Tibial nerve (tissue), 4 donors: Measurements from ENCODE around the gene LPXN. TPM values are rescaled to one million over a fixed set of nuclear protein-coding genes. Genes with fewer than 3 reads are reported as not detected.

Experiments
- DNase-seq, 2 donors: peaks; one replicate each; pipeline ENCODE4 v3.0.0-alpha.2; 2019; ENCODE audit warnings: low spot score in 2 of 2
- H3K27ac ChIP-seq, 4 donors: fragments of 200-600 bp; sonication (generic) in 3 of 4; one replicate each; pipeline ENCODE4 v1.5.1; 2017 to 2019; ENCODE audit warnings: mild to moderate bottlenecking in 1 of 4
- H3K27me3 ChIP-seq, 2 donors: fragments of 200-600 bp; sonication (generic) in 1 of 2; one replicate each; pipeline versions ENCODE4 v1.5.1 to v1.6.0; 2017 to 2019
- H3K36me3 ChIP-seq, 3 donors: fragments of 200-600 bp; sonication (generic); one replicate each; pipeline ENCODE4 v1.5.1; 2018 to 2019
- H3K4me1 ChIP-seq, 4 donors: fragments of 200-600 bp; sonication (generic) in 3 of 4; one replicate each; pipeline ENCODE4 v1.5.1; 2017 to 2019
- H3K4me3 ChIP-seq, 4 donors: fragments of 200-600 bp; sonication (generic) in 3 of 4; one replicate each; pipeline ENCODE4 v1.5.1; 2017 to 2019; ENCODE audit warnings: mild to moderate bottlenecking in 1 of 4, moderate library complexity in 1 of 4
- H3K9me3 ChIP-seq, 4 donors: fragments of 200-600 bp; sonication (generic) in 3 of 4; one replicate each; pipeline ENCODE4 v1.5.1; 2017 to 2019
- EP300 ChIP-seq, 2 donors: sonication (generic); formaldehyde crosslinking; IDR thresholded peaks; one replicate each; pipeline ENCODE4 v1.6.1; 2017; ENCODE audit warnings: antibody characterized with exemption in 2 of 2, mild to moderate bottlenecking in 1 of 2
- POLR2A ChIP-seq, 2 donors: fragments of 450-650 bp; IDR thresholded peaks; one replicate each; pipeline ENCODE4 v1.6.1; 2017; ENCODE audit warnings: antibody characterized with exemption in 2 of 2, mild to moderate bottlenecking in 2 of 2, moderate library complexity in 2 of 2
- WGBS, 2 donors: methylation state at CpG; one replicate each; pipeline ENCODE4 v1.1.5; 2018; 5-methylcytosine and 5-hydroxymethylcytosine counted together
- total RNA-seq, 4 donors: library from RNA; depleted of rRNA; stranded (reverse); fragments of >200 nt; gene quantifications; one replicate each; pipeline ENCODE4 v1.1.0, GENCODE V29; 2016
- TF ChIP-seq, protein P1 (sequence below), 5 experiments: fragments of 200-600 bp in 3 of 5; fragments of 450-650 bp in 2 of 5; sonication (generic) in 3 of 5; IDR thresholded peaks; one replicate each; pipeline ENCODE4 v1.5.1; 2016 to 2019; ENCODE audit warnings: antibody characterized with exemption in 5 of 5, mild to moderate bottlenecking in 3 of 5, moderate library complexity in 2 of 5

Gene LPXN
- total RNA-seq, 4 donors from 2014 or later, result 10.3 to 13.2 (median 11.9) TPM

DNA sequence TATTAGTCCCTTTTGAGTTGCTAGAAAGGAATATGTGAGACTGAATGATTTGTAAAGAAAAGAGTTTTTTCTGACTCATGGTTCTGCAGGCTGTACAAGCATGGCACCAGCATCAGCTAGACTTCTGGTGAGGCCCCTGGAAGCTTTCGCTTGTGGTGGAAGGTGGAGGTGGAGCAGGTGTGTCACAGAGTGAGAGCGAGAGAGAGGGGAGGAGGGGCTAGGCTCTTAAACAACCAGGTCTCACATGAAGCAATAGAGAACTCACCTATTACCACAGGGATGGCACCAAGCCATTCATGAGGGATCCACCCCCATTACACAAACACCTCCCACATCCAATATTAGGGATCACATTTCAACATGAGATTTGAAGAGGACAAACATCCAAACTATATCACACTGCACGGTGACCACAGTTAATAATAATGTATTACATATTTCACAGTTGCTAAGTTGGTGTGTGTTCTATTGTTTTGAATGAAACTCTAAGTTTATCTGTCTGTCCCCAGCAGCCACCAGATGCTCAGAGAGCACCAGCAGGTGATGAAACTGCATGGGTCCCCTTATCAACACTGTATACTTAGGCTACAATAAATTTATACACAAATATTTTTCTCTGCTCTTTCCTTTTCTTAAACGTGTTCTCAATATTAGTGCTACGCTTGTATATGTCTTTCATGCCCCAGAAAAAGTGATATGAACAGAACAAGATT is 17.3 kb upstream of the LPXN start:
- H3K27ac ChIP-seq, result no peak overlapping the region

DNA sequence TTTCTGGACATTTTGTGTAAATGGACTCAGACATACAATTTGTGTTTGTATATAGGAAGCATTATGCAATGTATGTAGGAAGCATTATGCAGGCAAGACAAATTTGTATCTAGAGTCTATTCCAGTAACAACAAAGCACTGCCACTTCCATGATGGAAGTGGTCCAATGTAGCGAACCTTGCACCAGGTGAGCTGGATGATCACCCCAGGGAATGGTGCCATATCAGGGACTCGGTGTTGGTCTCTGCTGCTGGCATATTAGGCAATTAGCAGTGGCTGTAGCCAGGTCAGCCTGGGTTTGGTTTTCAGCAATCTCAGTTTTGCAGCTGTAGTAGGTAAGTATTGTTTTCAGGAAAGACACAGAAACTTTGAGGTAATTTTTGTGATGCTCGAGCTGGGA is 16.0 kb upstream of the LPXN start:
- Histone ChIP-seq H3K27ac (no peak overlapping the region), H3K36me3 (peaks cover 0 to 3% (median 0%) of the 10 kb centered on the region in 3 donors), H3K27me3 (no peaks in the 10 kb centered on the region), H3K9me3 (no peaks in the 10 kb centered on the region), H3K4me1 (peaks cover 0 to 47% (median 7%) of the 10 kb centered on the region in 4 donors), H3K4me3 (no peak overlapping the region)
- 98% methylated on average over 3 of the region's 3 CpGs for WGBS, 2 donors
- TF ChIP-seq POLR2A (IDR thresholded peaks at IDR 0.05) (no peak), EP300 (IDR thresholded peaks at IDR 0.05) (no peak)
- TF ChIP-seq, protein P1, sequence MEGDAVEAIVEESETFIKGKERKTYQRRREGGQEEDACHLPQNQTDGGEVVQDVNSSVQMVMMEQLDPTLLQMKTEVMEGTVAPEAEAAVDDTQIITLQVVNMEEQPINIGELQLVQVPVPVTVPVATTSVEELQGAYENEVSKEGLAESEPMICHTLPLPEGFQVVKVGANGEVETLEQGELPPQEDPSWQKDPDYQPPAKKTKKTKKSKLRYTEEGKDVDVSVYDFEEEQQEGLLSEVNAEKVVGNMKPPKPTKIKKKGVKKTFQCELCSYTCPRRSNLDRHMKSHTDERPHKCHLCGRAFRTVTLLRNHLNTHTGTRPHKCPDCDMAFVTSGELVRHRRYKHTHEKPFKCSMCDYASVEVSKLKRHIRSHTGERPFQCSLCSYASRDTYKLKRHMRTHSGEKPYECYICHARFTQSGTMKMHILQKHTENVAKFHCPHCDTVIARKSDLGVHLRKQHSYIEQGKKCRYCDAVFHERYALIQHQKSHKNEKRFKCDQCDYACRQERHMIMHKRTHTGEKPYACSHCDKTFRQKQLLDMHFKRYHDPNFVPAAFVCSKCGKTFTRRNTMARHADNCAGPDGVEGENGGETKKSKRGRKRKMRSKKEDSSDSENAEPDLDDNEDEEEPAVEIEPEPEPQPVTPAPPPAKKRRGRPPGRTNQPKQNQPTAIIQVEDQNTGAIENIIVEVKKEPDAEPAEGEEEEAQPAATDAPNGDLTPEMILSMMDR (IDR thresholded peaks at IDR 0.05), result no peak
- no peak for DNase-seq

More for the DNA sequence above, 17.3 kb upstream of the LPXN start:
- no peaks in the 10 kb centered on the region for H3K27me3 ChIP-seq
- peaks cover 0 to 35% (median 7%) of the 10 kb centered on the region in 4 donors for H3K4me1 ChIP-seq
- DNase-seq, result no peak
- TF ChIP-seq EP300 (IDR thresholded peaks at IDR 0.05), result no peak
- TF ChIP-seq, protein P1 (IDR thresholded peaks at IDR 0.05), result no peak
- no peak for TF ChIP-seq POLR2A (IDR thresholded peaks at IDR 0.05)
- WGBS, 2 donors, result 70 to 73% methylated on average over 5 of the region's 5 CpGs
- no peaks in the 10 kb centered on the region for H3K9me3 ChIP-seq
- peaks cover 0 to 3% (median 0%) of the 10 kb centered on the region in 3 donors for H3K36me3 ChIP-seq
- no peak overlapping the region for H3K4me3 ChIP-seq

DNA sequence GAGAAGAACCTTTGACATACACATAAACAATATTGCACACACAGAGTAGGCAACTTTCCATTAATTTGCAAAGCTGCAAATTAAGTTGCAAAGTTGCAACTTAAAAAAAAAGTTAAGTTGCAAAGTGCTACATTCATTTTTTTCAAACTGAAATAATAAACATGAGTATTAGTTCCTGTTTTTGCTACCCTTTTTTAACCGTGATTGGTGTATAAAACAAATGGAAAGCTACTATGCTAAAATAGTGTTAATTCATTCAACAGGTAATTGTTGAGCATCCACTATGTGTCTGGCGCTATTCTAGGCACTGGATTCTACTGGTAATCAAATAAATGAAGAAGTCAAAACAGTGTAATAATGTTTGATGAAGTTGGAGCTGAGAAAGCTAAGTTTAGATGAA is 11.3 kb upstream of the LPXN start:
- H3K27me3 ChIP-seq, result no peaks in the 10 kb centered on the region
- no peak for DNase-seq
- peaks cover 0 to 63% (median 17%) of the 10 kb centered on the region in 4 donors for H3K4me1 ChIP-seq
- no peaks in the 10 kb centered on the region for H3K9me3 ChIP-seq
- TF ChIP-seq, protein P1 (IDR thresholded peaks at IDR 0.05), result no peak
- TF ChIP-seq EP300 (IDR thresholded peaks at IDR 0.05), result no peak
- TF ChIP-seq POLR2A (IDR thresholded peaks at IDR 0.05), result no peak
- no peak overlapping the region for H3K4me3 ChIP-seq
- H3K36me3 ChIP-seq, result peaks cover 0 to 3% (median 0%) of the 10 kb centered on the region in 3 donors
- WGBS, 2 donors, result 86 to 88% methylated on average over 2 of the region's 2 CpGs
- H3K27ac ChIP-seq, result no peak overlapping the region

DNA sequence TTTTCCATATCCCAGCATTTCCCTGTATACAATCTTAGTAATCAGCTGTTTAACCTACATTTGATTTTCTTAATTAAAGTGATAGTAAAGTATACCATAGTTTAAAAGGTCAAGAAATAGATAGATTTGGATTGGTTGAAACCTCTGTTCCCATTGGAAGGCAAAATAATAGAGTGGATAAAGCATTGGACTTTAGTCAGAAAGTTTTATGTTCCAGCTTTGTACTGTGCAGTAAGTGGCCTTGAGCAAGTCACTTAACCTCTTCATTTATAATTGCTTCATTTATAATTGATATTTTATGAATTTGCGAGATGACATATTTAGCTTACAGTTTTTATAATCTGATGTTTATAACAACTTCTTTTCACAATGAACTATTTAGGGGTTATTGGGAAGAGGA is 6.8 kb upstream of the LPXN start:
- no peak for TF ChIP-seq POLR2A (IDR thresholded peaks at IDR 0.05)
- TF ChIP-seq, protein P1 (IDR thresholded peaks at IDR 0.05), result no peak
- TF ChIP-seq EP300 (IDR thresholded peaks at IDR 0.05), result no peak
- H3K27me3 ChIP-seq, result no peaks in the 10 kb centered on the region
- peaks cover 0 to 68% (median 28%) of the 10 kb centered on the region in 4 donors for H3K4me1 ChIP-seq
- H3K9me3 ChIP-seq, result no peaks in the 10 kb centered on the region
- no peak overlapping the region for H3K27ac ChIP-seq
- no peak for DNase-seq
- no peak overlapping the region for H3K4me3 ChIP-seq
- WGBS, 2 donors, result 81 to 82% methylated on average over 1 of the region's 1 CpG
- no peaks in the 10 kb centered on the region for H3K36me3 ChIP-seq

DNA sequence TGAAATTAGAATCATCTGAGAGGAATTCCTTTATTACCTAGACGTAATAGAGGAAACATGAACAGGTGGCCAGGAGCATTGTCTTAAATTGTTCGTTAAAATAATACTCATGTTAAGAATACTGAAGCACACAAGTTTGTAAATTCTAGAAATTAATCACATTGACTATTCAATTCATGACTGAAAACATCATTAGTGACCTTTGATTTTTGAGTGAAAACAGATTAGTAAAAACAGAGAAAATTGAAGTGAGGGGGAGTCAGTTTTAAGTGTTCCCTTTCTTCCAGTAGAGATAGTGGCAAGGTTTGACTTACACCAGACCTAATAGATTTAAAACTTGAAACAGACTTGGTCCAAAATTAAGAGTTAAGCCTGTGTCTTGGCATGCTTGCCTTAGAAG is 4.7 kb upstream of the LPXN start:
- H3K9me3 ChIP-seq, result no peaks in the 10 kb centered on the region
- H3K27me3 ChIP-seq, result no peaks in the 10 kb centered on the region
- H3K36me3 ChIP-seq, result no peaks in the 10 kb centered on the region
- H3K4me3 ChIP-seq, result peak overlapping the region; percentile 88 to 100 (median 98)
- no peak for DNase-seq
- 11 to 14% methylated on average over 2 of the region's 2 CpGs for WGBS, 2 donors
- no peak for TF ChIP-seq POLR2A (IDR thresholded peaks at IDR 0.05)
- TF ChIP-seq, protein P1 (IDR thresholded peaks at IDR 0.05), result no peak
- TF ChIP-seq EP300 (IDR thresholded peaks at IDR 0.05), result no peak
- peak overlapping the region; percentile 99 to 100 (median 100) for H3K27ac ChIP-seq
- peaks cover 0 to 72% (median 46%) of the 10 kb centered on the region in 4 donors for H3K4me1 ChIP-seq
